DMS114 treated with DMSO at 0.1 percent for 48 hours (cell line): ENCODE measurements around the gene CSF3R.
"Not testable (repeated sequence)": the region's sequence is repeated elsewhere in the genome, so short reads cannot be mapped to it uniquely, and the experiment has no call there.

Experiments
- DNase-seq: peaks from one replicate; lab custom pipeline; 2025; ENCODE audit not compliant: unreplicated experiment; lab: John Stamatoyannopoulos, UW

CSF3R gene

DNA sequence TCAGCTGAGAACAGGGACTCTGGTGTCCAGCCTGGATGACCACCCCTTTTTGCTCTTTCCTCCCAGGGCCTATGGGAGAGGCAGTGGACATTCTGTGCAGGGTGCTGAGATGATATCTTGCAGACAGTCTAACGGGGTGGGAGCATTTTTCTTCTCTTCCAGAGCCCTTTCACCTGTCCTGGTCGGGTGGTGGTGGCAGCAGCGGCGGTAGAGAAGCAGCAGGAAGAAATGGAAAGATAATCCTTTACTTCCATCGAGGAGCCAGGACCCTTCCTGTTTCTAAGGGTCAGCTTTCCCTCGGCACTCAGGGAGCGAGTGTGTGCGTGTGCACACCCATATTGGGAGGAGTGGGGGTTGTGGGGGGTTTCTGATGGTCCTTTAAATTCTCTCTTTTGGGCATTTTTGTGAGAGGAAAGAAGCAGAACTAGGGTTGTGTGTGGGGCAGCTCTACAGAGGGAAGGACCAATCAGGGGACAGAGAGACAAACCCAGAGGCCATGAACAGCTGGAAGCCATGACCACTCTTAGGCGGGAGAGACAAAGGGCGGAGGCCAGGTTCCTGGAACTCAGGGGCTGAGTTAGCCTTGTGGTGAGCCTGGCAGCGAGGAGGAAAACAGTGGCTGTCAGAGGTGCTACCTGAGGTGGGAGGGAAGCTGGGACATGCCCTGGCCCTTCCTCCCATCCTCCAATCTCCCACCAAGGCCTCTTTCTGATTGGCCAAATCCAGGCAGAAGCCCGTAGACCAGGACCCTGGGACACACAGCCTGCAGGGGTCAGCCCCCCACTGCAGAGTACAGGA, 31.2 kb upstream of the CSF3R start:
- no peak for DNase-seq

DNA sequence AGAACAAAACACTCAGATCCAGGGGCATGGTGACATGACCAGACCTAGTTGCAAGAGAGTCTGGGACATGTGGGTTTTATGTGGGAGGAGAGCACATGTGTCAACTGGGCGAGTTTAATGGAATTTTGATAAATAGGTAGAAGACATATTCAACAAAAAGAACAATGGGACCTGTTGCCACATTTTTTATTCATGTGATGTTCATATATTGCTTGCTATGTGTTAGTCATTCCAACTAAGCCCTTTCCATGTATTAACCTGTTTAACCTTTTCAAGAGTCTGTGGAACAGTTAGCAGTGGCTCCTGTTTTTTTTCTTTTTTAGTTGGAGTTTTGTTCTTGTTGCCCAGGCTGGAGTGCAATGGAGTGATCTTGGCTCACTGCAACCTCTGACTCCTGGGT, 30.1 kb upstream of the CSF3R start:
- no peak for DNase-seq

DNA sequence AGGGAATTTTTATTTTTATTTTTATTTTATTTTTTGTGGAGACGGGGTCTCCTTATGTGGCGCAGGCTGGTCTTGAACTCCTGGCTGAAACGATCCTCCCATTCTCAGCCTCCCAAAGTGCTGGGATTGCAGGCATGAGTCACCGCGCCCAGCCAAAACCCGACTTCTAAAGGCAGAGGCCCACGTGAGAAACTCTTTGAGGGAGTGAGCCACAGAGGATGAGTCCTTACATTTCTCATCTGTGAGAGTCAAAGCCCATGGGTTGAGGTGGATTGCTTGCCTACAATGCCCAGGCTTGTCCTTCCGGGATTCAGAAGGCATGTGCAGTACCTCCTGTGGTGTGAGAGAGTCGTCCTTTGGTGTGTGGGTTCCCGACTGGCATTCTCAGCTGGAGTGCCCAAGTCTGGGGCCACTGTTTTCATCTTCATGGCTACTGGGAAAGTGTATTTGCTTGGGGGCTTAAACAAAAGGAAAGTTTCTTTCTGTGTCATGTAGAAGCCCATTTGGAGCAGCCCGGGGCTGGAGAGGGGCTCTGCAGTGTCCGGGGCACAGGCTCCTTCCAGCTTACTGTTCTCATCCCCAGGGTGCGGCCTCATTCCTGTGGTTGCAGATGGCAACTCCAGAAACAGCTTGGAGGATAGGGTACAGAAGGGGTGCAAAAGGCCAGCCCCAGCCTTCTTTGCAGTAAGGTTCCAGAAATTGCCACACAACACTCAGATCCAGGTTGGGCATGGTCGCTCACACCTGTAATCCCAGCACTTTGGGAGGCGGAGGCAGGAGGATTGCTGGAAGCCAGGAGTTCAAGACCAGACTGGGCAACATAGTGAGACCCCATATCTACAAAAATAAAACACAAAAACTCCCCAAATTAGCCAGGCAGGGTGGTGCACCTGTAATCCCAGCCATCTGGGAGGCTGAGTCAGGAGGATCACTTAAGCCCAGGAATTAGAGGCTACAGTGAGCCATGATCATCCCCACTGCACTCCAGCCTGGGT, 29.4 kb upstream of the CSF3R start:
- DNase-seq = no peak

DNA sequence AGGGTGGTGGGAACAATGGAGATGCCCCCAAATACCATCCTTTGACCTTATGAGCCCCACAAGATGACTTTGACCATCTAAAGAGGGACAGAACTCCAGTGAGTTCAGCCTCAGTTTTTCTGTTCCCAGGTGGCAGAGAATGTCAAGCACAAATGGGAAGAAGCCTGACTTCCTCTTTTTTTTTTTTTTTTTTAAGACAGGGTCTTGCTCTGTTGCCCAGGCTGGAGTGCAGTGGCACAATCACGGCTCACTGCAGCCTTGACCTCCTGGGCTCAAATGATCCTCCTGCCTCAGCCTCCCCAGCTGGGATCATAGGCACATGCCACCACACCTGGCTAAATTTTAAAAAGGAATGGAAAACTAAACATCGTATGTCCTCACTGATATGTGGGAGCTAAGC, 28.5 kb upstream of the CSF3R start:
- DNase-seq = not testable (repeated sequence)

DNA sequence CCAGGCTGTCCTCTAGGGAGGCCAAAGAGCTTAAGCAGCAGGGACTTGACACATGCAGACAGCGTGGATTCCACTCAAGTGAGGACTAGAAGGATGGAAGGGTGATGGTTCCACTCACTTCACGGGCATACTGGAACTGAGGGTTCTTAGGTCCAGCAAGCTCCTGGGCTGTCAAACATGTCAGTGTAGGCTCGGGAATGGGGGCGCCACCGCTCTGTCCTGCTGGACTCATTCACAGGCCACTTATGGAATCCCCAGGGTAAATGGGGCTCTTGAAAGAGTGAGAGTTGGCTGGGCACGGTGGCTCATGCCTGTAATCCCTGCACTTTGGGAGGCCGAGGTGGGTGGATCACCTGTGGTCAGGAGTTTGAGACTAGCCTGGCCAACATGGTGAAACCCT, 27.7 kb upstream of the CSF3R start:
- no peak for DNase-seq

DNA sequence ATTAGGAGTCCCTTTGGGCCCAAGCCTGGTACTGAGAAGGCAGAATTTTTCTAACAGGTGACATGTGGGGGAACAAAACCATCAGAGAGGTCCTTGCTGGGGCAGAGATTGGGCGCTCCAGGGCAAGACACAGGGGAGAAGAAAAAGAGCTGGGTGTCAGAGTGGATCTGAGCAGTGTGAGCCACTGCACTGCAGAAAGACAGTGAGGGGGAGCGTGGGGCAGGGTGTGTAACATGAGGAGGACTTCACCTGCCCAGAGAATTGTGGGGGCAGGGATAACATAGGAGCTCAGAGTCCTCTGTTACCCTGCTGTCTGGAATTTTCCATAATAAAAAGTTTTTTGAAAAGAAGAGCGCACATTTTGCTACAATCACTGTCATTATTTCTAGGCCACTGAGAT, 25.5 kb upstream of the CSF3R start:
- DNase-seq = no peak

DNA sequence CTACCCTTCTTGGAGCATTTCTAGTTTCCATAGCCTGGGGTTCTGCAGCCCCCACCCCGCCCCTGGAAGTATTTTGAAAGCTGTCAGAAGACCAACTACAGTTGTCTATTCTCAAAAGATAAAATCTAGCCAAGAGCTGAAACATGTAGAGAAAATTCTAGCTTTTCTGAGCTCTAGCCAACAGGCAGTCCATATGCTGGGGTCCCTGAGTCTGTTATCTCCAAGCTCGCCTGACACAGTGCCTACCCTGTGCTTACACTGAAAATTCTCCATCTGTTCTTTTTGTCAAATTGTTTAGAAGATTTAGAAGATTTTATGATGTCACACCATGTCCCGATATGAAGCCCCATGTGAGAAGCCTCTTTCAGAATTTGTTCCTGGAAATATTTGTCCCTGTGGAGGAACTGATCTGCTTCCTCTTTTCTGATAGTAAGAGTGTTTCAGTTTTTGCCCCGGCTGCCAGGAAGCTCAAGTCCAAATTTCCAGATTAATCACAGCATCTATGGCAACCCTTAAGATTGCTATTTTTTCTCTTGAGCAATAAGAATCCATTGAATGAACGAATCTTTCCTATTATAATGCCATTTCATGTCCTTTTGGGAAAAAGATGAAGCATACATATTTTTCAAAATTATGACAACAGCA, 23.7 kb upstream of the CSF3R start:
- DNase-seq = no peak

DNA sequence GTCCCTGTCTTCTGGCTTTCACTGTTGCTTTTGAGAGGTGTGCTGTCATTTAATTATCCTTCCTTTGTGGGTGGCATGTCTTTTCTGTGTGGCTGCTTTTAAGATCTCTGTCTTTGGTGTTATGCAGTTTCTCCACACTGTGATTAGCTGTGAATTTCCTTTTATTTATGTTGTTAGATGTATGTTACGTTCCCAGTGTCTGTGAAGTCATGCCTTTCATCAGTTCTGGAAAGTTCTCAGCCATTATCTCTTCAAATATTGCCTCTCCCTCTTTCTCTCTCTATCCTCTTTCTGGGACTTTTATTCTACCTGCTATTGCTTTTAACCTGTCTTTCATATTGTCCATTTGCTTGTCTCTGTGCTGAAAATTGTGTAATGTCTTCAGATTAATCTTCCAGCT, 21.0 kb upstream of the CSF3R start:
- no peak for DNase-seq

DNA sequence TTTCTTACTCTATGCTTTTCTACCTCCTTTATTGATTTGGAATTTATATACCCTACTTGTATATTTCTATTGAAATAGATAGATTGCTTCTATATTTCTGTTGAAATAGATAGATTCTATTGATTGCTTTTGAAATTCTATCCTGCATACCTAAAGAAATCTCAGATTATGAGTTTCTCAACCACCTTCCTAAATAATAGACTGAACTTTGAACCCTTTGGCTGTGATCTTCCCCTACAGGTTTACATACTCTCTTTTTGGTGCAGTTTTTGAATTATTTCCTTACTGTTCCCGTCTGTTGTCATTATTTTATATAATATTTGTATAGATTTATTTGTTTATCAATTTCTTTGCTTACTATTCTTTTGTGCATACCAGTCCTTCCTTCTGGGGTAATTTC, 20.4 kb upstream of the CSF3R start:
- no peak for DNase-seq

DNA sequence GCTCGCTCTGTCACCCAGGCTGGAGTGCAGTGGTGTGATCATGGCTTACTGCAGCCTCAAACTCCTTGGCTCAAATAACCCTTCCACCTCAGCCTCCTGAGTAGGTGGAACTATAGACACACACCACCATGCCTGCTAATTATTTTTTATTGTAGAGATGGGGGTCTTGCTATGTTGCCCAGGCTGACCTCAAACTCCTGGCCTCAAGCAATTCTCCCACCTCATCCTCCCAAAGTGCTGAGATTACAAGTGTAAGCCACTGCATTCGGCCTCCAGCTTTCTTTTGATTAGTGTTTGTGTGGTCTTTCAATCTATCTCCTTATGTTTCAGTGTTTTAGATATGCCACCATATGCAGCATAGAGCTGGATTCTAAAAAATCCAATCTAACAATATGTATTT, 19.9 kb upstream of the CSF3R start:
- no peak for DNase-seq

DNA sequence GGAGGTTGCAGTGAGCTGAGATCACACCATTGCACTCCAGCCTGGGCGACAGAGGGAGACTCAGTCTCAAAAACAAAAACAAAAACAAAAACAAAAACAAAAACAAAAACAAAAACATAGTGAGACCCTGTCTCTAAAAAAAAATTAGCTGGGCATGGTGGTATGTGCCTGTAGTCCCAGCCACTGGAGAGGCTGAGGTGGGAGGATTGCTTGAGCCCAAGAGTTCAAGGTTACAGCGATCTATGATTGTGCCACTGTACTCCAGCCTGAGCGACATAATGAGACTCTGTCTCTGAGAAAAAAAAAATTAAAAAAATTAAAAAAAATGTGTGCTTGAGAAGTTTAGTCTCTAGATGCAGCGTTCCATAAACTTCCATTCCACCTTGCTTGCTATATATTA, 19.2 kb upstream of the CSF3R start:
- not testable (repeated sequence) for DNase-seq

DNA sequence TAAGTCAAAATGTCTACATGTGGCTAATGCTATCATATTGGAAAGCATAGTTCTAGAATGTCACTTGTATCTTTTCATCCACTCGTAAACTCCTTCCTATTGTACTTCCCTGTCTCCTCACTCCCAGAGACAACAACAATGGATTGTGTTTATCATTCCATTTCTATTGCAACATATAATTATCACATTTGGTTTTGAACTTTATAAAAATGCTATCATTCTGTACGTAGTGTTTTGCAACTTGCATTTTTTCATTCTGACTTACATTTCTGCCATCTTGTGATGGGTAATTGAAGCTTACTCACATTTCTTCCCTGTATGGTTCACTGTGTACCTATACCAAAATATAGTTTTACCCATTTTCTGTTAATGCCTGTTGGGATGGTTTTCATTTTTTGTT, 14.5 kb upstream of the CSF3R start:
- no peak for DNase-seq

DNA sequence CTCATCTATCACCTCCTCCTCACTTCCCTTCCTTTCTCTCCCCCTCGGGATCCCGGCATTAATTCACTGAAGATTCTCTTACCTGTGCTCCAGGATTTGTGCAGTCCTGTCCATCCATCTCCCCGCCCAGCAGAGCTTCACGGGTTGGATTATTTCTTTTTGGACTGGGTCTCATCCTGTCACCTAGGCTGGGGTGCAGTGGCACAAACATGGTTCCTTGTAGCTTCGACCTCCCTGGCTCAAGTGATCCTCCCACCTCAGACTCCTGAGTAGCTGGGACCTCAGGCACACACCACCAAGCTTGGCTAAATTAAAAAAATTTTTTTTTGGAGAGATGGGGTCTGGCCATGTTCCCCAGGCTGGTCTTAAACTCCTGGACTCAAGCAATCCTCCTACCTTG, 12.3 kb upstream of the CSF3R start:
- DNase-seq = no peak

DNA sequence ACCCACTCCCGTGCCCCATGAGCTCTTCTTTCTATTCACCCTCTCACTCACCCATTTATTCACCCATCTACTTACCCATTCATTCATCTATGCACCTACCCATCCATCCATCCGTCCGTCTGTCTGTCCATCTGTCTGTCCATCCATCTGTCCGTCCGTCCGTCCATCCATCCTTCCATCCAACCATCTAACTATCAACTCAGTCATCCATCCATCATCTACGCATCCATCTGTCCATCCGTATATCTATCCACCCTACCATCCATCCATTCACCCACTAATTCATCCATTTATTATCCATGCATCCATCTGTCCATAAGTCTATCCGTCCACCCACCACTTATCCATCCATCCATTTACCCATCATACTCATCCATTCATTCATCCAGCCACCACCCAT, 10.8 kb upstream of the CSF3R start:
- no peak for DNase-seq

DNA sequence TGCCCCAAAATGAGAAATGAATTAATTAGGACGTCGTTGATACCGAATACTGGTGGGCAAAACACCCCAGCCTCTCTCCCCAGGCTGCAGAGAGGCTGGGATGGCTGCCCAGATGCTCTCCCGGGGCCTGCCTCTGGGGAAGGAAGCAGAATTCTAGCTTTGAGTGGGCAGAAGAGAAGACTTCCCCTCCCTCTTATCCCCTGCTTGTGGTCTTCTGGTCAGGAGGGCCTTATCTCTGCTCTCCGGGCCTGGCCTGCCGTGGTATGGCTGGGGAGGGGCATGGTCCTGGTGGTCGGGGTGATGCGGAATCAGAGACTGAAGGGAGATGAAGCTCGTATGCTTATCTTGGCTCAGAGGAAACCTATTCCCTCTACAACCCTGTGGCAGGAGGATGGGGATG, 9.8 kb upstream of the CSF3R start:
- no peak for DNase-seq

DNA sequence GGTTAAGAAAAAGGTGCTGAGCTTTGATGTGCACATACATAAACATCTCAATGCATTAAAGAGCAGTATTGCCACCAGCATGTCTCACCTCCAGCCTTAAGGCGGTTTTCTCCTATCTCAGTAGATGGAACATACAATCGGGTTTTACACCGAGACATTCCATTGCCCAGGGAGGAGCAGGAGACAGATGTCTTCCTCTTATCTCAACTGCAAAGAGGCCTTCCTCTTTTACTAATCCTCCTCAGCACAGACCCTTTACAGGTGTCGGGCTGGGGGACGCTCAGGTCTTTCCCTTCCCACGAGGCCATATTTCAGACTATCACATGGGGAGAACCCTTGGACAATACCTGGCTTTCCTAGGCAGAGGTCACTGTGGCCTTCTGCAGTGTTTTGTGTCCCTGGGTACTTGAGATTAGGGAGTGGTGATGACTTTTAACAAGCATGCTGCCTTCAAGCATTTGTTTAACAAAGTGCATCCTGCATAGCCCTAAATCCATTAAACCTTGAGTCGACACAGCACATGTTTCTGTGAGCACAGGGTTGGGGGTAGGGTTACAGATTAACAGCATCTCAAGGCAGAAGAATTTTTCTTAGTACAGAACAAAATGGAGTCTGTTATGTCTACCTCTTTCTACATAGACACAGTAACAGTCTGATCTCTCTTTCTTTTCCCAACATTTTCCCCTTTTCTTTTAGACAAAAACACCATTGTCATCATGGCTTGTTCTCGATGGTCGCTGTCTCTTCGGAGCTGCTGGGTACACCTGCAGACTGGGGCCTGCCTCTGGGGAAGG, 6.7 kb upstream of the CSF3R start:
- not testable (repeated sequence) for DNase-seq

DNA sequence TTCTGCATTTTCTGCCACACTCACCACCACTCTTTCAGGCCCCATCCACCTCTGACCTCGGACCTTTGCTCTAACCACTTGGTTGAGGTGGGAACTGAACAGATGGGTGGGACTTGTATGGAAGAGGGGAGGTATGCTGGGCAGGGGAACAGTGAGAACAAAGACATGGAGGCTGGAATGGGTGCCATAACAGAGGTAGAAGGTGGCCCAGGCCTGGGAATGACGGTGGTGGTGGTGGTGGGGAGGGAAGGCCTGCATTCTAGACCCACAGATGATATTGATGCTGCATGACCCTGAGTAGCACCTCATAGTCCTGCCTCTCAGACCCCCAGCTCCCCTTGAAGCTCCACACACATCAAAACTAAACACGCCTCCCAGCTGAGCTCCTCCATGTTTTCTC, 5.2 kb upstream of the CSF3R start:
- no peak for DNase-seq

DNA sequence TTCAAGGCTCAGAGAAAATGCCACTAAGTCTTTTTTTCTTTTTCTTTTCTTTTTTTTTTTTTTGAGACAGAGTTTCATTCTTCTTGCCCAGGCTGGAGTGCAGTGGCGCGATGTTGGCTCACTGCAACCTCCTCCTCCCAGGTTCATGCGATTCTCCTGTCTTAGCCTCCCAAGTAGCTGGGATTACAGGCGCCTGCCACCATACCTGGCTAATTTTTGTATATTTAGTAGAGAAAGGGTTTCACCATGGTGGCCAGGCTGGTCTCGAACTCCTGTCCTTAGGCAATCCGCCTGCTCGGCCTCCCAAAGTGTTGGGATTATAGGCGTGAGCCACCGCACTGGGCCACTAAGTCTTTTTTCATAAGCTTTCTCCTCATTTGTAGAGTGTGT, 4.6 kb upstream of the CSF3R start:
- DNase-seq = not testable (repeated sequence)

DNA sequence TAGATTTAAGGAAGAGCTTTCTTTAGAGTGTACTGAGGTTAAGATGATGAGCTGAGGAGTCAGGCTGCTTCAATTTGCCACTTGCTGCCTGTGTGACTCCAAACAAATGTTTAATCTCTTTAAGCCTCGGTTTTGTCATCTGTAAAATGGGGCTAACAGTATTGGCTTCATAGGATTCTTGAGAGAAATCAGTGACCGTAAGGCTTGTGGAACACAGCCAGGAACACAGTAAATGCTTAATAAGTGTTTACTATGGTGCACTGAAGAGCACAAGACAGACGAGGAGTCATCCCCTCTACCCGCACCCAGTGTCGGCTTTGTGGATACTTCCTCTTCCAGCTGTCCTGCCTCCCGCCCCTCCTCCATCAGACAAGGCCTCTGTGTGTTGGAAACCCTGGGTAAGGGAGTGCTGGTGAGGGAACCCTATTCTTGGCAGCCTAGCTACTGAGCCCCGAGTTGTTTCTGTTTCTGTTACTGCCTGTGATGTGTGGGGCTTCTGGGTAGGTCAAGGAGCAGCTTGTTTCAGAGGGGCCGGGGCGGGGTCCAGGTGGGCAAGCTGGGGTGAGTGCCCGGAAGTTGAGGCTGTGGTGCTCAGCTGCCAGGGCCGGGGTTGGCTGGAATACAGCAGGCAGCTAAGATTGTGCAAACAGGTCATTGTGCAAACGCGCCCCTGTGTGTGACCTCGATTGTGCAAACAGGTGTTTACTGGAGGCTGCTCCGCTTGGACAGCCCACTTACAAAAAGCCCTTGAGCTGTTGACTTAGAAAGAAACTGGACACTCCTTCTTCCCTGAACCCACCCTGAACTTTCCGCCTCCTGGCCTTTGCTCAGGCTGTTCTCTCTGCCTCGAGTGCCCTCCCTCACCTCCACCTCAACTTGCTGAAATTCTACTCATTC, 4.0 kb upstream of the CSF3R start:
- no peak for DNase-seq

DNA sequence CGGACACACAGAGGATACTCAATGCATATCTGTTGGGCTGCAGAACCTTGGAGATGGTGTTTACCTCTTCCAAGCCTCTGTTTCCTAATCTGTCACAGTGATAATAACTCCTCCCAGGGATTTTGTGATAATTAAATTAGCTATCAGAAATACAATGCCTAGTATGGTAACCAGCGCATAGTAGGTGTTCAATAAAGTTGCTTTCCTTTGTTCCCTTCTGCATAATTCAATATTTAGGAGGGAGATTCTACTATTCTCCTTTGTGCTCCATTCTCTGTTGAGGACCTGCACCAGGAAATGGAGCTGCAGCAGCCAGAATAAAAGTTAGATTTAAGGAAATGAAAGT, 3.4 kb upstream of the CSF3R start:
- DNase-seq = no peak
